Measurements from ENCODE around the gene DNAAF5. TPM values are rescaled to one million over a fixed set of nuclear protein-coding genes. Genes with fewer than 3 reads are reported as not detected.
A peak's percentile ranks its signal among the peaks of the same experiment; 100 is the strongest.

DNAAF5 gene
- total RNA-seq (10 to 100 TPM; 52.6 to 67.0 TPM), polyA plus RNA-seq (ENCODE audit: insufficient read depth, low read depth, low replicate concordance) (21.1 TPM)
- long read RNA-seq, donor 1, transcript DNAAF5-201 (13 exons, 3,410 nt), result major isoform, 7 of 10 reads
- long read RNA-seq, donor 1, partial matches to known transcripts, result 0 of 10 reads
- long read RNA-seq, donor 1, other reads (novel, unspliced or antisense), result 0 of 10 reads
- long read RNA-seq, donor 2, partial matches to known transcripts, result 0 of 1 reads
- long read RNA-seq, donor 2, other reads (novel, unspliced or antisense), result 0 of 1 reads

GRCh38 chr7:726084-726853 is at the start of gene DNAAF5:
Gene DNAAF5, plus strand, starts transcription at chr7:726699. Its CDS starts 22 bp downstream, at chr7:726721.
- peak; percentile 92 for DNase-seq
- Histone ChIP-seq H3K36me3 (ENCODE audit: low read depth, missing control alignments) (no peaks in the 10 kb centered on the region), H3K27ac (peak within 1 kb of the TSS; percentile 31 to 51), H3K27me3 (no peaks in the 10 kb centered on the region), H3K4me1 (peaks cover 28% of the 10 kb centered on the region), H3K9me3 (no peaks in the 10 kb centered on the region), H3K4me3 (peak within 1 kb of the TSS; percentile 75 to 84)
- intact Hi-C loops (cut with DNase I; ENCODE audit: low total_unique reads), result no loop called here
- 7 to 12% methylated on average over 19 to 22 of the region's 56 CpGs for WGBS, 2 donors
- TF ChIP-seq CTCF (IDR thresholded peaks at IDR 0.05) (no peak), POLR2A (IDR thresholded peaks at IDR 0.05) (no peak)

DNA sequence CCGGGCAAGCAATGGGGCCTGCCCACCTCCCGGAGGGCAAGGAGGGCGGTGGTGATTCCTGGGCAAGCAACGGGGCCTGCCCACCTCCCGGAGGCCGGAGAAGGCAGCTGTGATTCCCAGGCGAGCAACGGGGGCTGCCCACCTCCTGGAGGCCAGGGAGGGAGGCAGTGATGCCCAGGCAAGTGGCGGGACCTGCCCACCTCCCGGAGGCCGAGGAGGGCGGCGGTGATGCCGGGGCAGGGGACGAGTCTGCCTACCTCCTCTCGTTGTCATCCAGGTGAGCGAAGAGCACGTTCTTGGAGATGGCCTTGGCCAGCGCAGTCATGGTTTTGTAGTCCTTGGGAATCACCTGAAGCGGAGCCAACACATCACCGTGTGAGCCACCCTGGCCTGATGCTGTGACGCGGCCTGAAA is 49.5 kb upstream of the DNAAF5 start:
- H3K27me3 ChIP-seq, result no peaks in the 10 kb centered on the region
- TF ChIP-seq POLR2A (IDR thresholded peaks at IDR 0.05), result no peak
- no peak for TF ChIP-seq CTCF (IDR thresholded peaks at IDR 0.05)
- no peaks in the 10 kb centered on the region for H3K9me3 ChIP-seq
- H3K4me1 ChIP-seq, result no peaks in the 10 kb centered on the region
- no peak for DNase-seq
- H3K27ac ChIP-seq, result no peak overlapping the region
- H3K4me3 ChIP-seq, result no peak overlapping the region
- H3K36me3 ChIP-seq (ENCODE audit: low read depth, missing control alignments), result no peaks in the 10 kb centered on the region
- intact Hi-C loops (cut with DNase I; ENCODE audit: low total_unique reads), result no loop called here
- WGBS, 2 donors, result 95 to 96% methylated on average over 11 to 23 of the region's 23 CpGs

GRCh38 chr7:680411-681127 is 45.9 kb upstream of the DNAAF5 start:
- Histone ChIP-seq H3K27ac (no peak overlapping the region), H3K4me1 (no peaks in the 10 kb centered on the region), H3K27me3 (no peaks in the 10 kb centered on the region), H3K9me3 (no peaks in the 10 kb centered on the region), H3K36me3 (ENCODE audit: low read depth, missing control alignments) (no peaks in the 10 kb centered on the region), H3K4me3 (no peak overlapping the region)
- intact Hi-C loops (cut with DNase I; ENCODE audit: low total_unique reads), result no loop called here
- TF ChIP-seq CTCF (IDR thresholded peaks at IDR 0.05) (no peak), POLR2A (IDR thresholded peaks at IDR 0.05) (no peak)
- no peak for DNase-seq
- 86 to 87% methylated on average over 25 of the region's 25 CpGs for WGBS, 2 donors

DNA sequence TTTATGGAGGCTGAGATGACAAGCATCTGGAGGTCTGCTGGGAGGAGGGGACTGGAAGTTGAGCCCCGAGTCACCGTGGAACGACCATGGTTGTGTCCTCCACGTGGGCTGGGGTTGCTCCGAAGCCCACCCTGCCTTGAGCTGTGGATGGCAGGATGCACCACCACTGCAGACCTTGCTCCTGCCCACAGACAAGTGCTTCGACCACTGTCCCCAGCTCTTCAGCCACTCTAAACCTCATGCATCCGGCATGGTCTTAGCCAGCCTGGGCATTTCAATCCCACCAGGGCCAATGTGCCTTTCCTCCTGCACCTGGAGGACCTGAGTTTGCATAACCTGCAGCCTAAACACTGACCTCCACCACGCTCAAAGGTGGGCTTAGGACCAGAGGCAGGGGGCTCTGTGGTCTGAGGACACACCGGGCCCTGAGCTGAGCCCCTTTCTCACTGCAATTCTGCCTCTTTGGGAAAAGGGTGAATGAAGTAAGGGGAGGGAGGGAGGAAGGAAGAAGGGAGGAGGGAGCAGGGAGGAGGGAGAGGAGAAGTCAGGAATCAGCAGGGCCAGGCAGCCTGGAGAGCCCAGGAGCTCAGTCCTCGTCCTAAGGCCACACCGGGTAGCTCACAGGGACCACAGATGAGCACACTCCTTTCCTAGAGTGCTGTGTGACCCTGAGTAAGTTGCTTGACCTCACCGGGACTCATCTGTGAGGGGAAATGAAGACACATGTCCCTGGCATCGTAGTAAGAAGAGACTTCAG is 44.8 kb upstream of the DNAAF5 start:
- 92 to 96% methylated on average over 7 to 13 of the region's 13 CpGs for WGBS, 2 donors
- no peaks in the 10 kb centered on the region for H3K9me3 ChIP-seq
- TF ChIP-seq CTCF (IDR thresholded peaks at IDR 0.05), result no peak
- TF ChIP-seq POLR2A (IDR thresholded peaks at IDR 0.05), result no peak
- H3K4me3 ChIP-seq, result no peak overlapping the region
- no peak for DNase-seq
- H3K27ac ChIP-seq, result no peak overlapping the region
- H3K27me3 ChIP-seq, result no peaks in the 10 kb centered on the region
- intact Hi-C loops (cut with DNase I; ENCODE audit: low total_unique reads), result no loop called here
- H3K36me3 ChIP-seq (ENCODE audit: low read depth, missing control alignments), result no peaks in the 10 kb centered on the region
- no peaks in the 10 kb centered on the region for H3K4me1 ChIP-seq
